ENCODE measurements around the gene CHST11. TPM values are rescaled to one million over a fixed set of nuclear protein-coding genes. Genes with fewer than 3 reads are reported as not detected.
A peak's percentile ranks its signal among the peaks of the same experiment; 100 is the strongest.

The CHST11 gene
- total and polyA plus RNA-seq, 7 experiments from 2014 or later: 23.4 to 74.3 (median 32.0) TPM

GRCh38 chr12:104752881-104753280 is 296.1 kb downstream of the CHST11 start:
- ATAC-seq (no peak), DNase-seq (no peak)
- peak overlapping the region in 1 of 9 donors; percentile 10 for H3K27ac Mint-ChIP-seq
- peaks cover 18 to 45% (median 26%) of the 10 kb centered on the region in 7 donors for H3K4me1 Mint-ChIP-seq
- POLR2A ChIA-PET: no interaction called here
- peaks cover 0 to 2% (median 0%) of the 10 kb centered on the region in 11 donors for H3K9me3 Mint-ChIP-seq
- H3K36me3 Mint-ChIP-seq: peaks cover 0 to 41% (median 21%) of the 10 kb centered on the region in 5 donors
- Histone ChIP-seq H3K4me3 (ENCODE audit: low read length) (no peak overlapping the region), H3K27me3 (ENCODE audit: control insufficient read depth in 2 of 2, insufficient read depth in 2 of 2, low read length in 2 of 2) (no peaks in the 10 kb centered on the region), H3K27ac (ENCODE audit: low read depth, low read length) (no peak overlapping the region), H3K36me3 (ENCODE audit: control insufficient read depth in 2 of 3, insufficient read depth in 3 of 3, low read length in 3 of 3) (peaks cover 0 to 10% (median 0%) of the 10 kb centered on the region in 3 experiments), H3K9me3 (ENCODE audit: control insufficient read depth in 2 of 3, low read length in 3 of 3) (no peaks in the 10 kb centered on the region), H3K4me1 (ENCODE audit: control insufficient read depth in 2 of 2, insufficient read depth in 2 of 2, low read length in 2 of 2) (peaks cover 0 to 5% of the 10 kb centered on the region in 2 donors)
- CTCF ChIA-PET: no interaction called here
- intact Hi-C loops (cut with micrococcal nuclease): no loop called here
- no peak overlapping the region for H3K4me3 Mint-ChIP-seq
- no peaks in the 10 kb centered on the region for H3K27me3 Mint-ChIP-seq

- CTCF ChIA-PET: no interaction called here
- ATAC-seq (no peak), DNase-seq (no peak)
- POLR2A ChIA-PET: no interaction called here
- peaks cover 0 to 51% (median 26%) of the 10 kb centered on the region in 5 donors for H3K36me3 Mint-ChIP-seq
- H3K9me3 Mint-ChIP-seq: no peaks in the 10 kb centered on the region
- peak overlapping the region in 1 of 9 donors; percentile 40 for H3K27ac Mint-ChIP-seq
- no peak overlapping the region for H3K4me3 ChIP-seq (ENCODE audit: low read length)
- H3K27me3 ChIP-seq (ENCODE audit: control insufficient read depth in 2 of 2, insufficient read depth in 2 of 2, low read length in 2 of 2): no peaks in the 10 kb centered on the region
- intact Hi-C loops (cut with micrococcal nuclease): no loop called here
- no peaks in the 10 kb centered on the region for H3K27me3 Mint-ChIP-seq
- H3K4me3 Mint-ChIP-seq: no peak overlapping the region
- H3K27ac ChIP-seq (ENCODE audit: low read depth, low read length): no peak overlapping the region
- H3K36me3 ChIP-seq (ENCODE audit: control insufficient read depth in 2 of 3, insufficient read depth in 3 of 3, low read length in 3 of 3): peaks cover 0 to 15% (median 0%) of the 10 kb centered on the region in 3 experiments
- H3K4me1 ChIP-seq (ENCODE audit: control insufficient read depth in 2 of 2, insufficient read depth in 2 of 2, low read length in 2 of 2): no peaks in the 10 kb centered on the region
- peaks cover 0 to 28% (median 4%) of the 10 kb centered on the region in 7 donors for H3K4me1 Mint-ChIP-seq
- no peaks in the 10 kb centered on the region for H3K9me3 ChIP-seq (ENCODE audit: control insufficient read depth in 2 of 3, low read length in 3 of 3)
These were observed 300.2 kb downstream of the CHST11 start for GRCh38 chr12:104756901-104757300.

- Mint-ChIP-seq H3K4me3 (no peak overlapping the region), H3K9me3 (no peaks in the 10 kb centered on the region), H3K4me1 (peaks cover 0 to 38% (median 9%) of the 10 kb centered on the region in 7 donors), H3K27me3 (no peaks in the 10 kb centered on the region), H3K27ac (no peak overlapping the region), H3K36me3 (peaks cover 0 to 54% (median 26%) of the 10 kb centered on the region in 5 donors)
- peaks cover 0 to 15% (median 0%) of the 10 kb centered on the region in 3 experiments for H3K36me3 ChIP-seq (ENCODE audit: control insufficient read depth in 2 of 3, insufficient read depth in 3 of 3, low read length in 3 of 3)
- H3K9me3 ChIP-seq (ENCODE audit: control insufficient read depth in 2 of 3, low read length in 3 of 3): no peaks in the 10 kb centered on the region
- CTCF ChIA-PET: no interaction called here
- H3K27me3 ChIP-seq (ENCODE audit: control insufficient read depth in 2 of 2, insufficient read depth in 2 of 2, low read length in 2 of 2): no peaks in the 10 kb centered on the region
- ATAC-seq: no peak
- no peaks in the 10 kb centered on the region for H3K4me1 ChIP-seq (ENCODE audit: control insufficient read depth in 2 of 2, insufficient read depth in 2 of 2, low read length in 2 of 2)
- intact Hi-C loops (cut with micrococcal nuclease): no loop called here
- no peak for DNase-seq
- no peak overlapping the region for H3K4me3 ChIP-seq (ENCODE audit: low read length)
- POLR2A ChIA-PET: no interaction called here
- no peak overlapping the region for H3K27ac ChIP-seq (ENCODE audit: low read depth, low read length)
These were observed 302.0 kb downstream of the CHST11 start for GRCh38 chr12:104758771-104759170.

GRCh38 chr12:104761091-104761490 is 304.3 kb downstream of the CHST11 start:
- Histone ChIP-seq H3K4me1 (ENCODE audit: control insufficient read depth in 2 of 2, insufficient read depth in 2 of 2, low read length in 2 of 2) (peaks cover 0 to 11% of the 10 kb centered on the region in 2 donors), H3K27me3 (ENCODE audit: control insufficient read depth in 2 of 2, insufficient read depth in 2 of 2, low read length in 2 of 2) (no peaks in the 10 kb centered on the region), H3K27ac (ENCODE audit: low read depth, low read length) (no peak overlapping the region), H3K36me3 (ENCODE audit: control insufficient read depth in 2 of 3, insufficient read depth in 3 of 3, low read length in 3 of 3) (peaks cover 0 to 15% (median 0%) of the 10 kb centered on the region in 3 experiments), H3K4me3 (ENCODE audit: low read length) (no peak overlapping the region), H3K9me3 (ENCODE audit: control insufficient read depth in 2 of 3, low read length in 3 of 3) (no peaks in the 10 kb centered on the region)
- intact Hi-C loops (cut with micrococcal nuclease): loop anchor here in 1 of 2 donors (5.0 to 10.0 kb wide), 3 partner anchors 39 to 1544 kb away; partner anchors contain the start of gene TCP11L2
- H3K4me1 Mint-ChIP-seq: peaks cover 12 to 45% (median 24%) of the 10 kb centered on the region in 7 donors
- peaks cover 0 to 38% (median 21%) of the 10 kb centered on the region in 5 donors for H3K36me3 Mint-ChIP-seq
- H3K9me3 Mint-ChIP-seq: no peaks in the 10 kb centered on the region
- H3K27ac Mint-ChIP-seq: peak overlapping the region in 3 of 9 donors; percentile 23 to 65 (median 58)
- no peaks in the 10 kb centered on the region for H3K27me3 Mint-ChIP-seq
- ATAC-seq (no peak), DNase-seq (no peak)
- CTCF ChIA-PET: no interaction called here
- no peak overlapping the region for H3K4me3 Mint-ChIP-seq
- POLR2A ChIA-PET: no interaction called here

- H3K4me3 ChIP-seq (ENCODE audit: low read length): no peak overlapping the region
- CTCF ChIA-PET: no interaction called here
These were observed 304.9 kb downstream of the CHST11 start for GRCh38 chr12:104761611-104762010.

GRCh38 chr12:104763168-104763805 is 306.5 kb downstream of the CHST11 start:
- no peaks in the 10 kb centered on the region for H3K27me3 ChIP-seq (ENCODE audit: control insufficient read depth in 2 of 2, insufficient read depth in 2 of 2, low read length in 2 of 2)
- Mint-ChIP-seq H3K27me3 (no peaks in the 10 kb centered on the region), H3K4me3 (peak overlapping the region in 2 of 10 donors; percentile 3 to 64), H3K36me3 (peaks cover 0 to 19% (median 3%) of the 10 kb centered on the region in 5 donors), H3K27ac (peak overlapping the region in 2 of 9 donors; percentile 13 to 61), H3K9me3 (no peaks in the 10 kb centered on the region), H3K4me1 (peaks cover 17 to 46% (median 22%) of the 10 kb centered on the region in 7 donors)
- ChIA-PET POLR2A (no interaction called here), CTCF (interaction anchor here (0.6 kb wide), 1 partner anchor 69 kb away, joined by 3 read pairs; no protein-coding TSS in a partner anchor)
- H3K27ac ChIP-seq (ENCODE audit: low read depth, low read length): no peak overlapping the region
- ATAC-seq (peak; percentile 69), DNase-seq (no peak)
- intact Hi-C loops (cut with micrococcal nuclease): loop anchor here in 1 of 2 donors (5.0 to 10.0 kb wide), 3 partner anchors 41 to 1542 kb away; partner anchors contain the start of gene TCP11L2
- H3K36me3 ChIP-seq (ENCODE audit: control insufficient read depth in 2 of 3, insufficient read depth in 3 of 3, low read length in 3 of 3): peaks cover 0 to 5% (median 0%) of the 10 kb centered on the region in 3 experiments
- H3K4me3 ChIP-seq (ENCODE audit: low read length): no peak overlapping the region
- peaks cover 0 to 11% of the 10 kb centered on the region in 2 donors for H3K4me1 ChIP-seq (ENCODE audit: control insufficient read depth in 2 of 2, insufficient read depth in 2 of 2, low read length in 2 of 2)
- no peaks in the 10 kb centered on the region for H3K9me3 ChIP-seq (ENCODE audit: control insufficient read depth in 2 of 3, low read length in 3 of 3)

More at GRCh38 chr12:104761611-104762010, 304.9 kb downstream of the CHST11 start:
- Histone ChIP-seq H3K9me3 (ENCODE audit: control insufficient read depth in 2 of 3, low read length in 3 of 3) (no peaks in the 10 kb centered on the region), H3K27me3 (ENCODE audit: control insufficient read depth in 2 of 2, insufficient read depth in 2 of 2, low read length in 2 of 2) (no peaks in the 10 kb centered on the region), H3K27ac (ENCODE audit: low read depth, low read length) (no peak overlapping the region), H3K36me3 (ENCODE audit: control insufficient read depth in 2 of 3, insufficient read depth in 3 of 3, low read length in 3 of 3) (peaks cover 0 to 15% (median 0%) of the 10 kb centered on the region in 3 experiments), H3K4me1 (ENCODE audit: control insufficient read depth in 2 of 2, insufficient read depth in 2 of 2, low read length in 2 of 2) (peaks cover 0 to 11% of the 10 kb centered on the region in 2 donors)
- no peaks in the 10 kb centered on the region for H3K9me3 Mint-ChIP-seq
- H3K36me3 Mint-ChIP-seq: peaks cover 0 to 33% (median 17%) of the 10 kb centered on the region in 5 donors
- peaks cover 12 to 45% (median 22%) of the 10 kb centered on the region in 7 donors for H3K4me1 Mint-ChIP-seq
- no peak overlapping the region for H3K4me3 Mint-ChIP-seq
- intact Hi-C loops (cut with micrococcal nuclease): loop anchor here in 1 of 2 donors (5.0 to 10.0 kb wide), 3 partner anchors 39 to 1543 kb away; partner anchors contain the start of gene TCP11L2
- ATAC-seq (no peak), DNase-seq (no peak)
- POLR2A ChIA-PET: no interaction called here
- H3K27me3 Mint-ChIP-seq: no peaks in the 10 kb centered on the region
- peak overlapping the region in 2 of 9 donors; percentile 23 to 65 for H3K27ac Mint-ChIP-seq
